ENCODE results near the gene OPN5.

Gene OPN5

DNA sequence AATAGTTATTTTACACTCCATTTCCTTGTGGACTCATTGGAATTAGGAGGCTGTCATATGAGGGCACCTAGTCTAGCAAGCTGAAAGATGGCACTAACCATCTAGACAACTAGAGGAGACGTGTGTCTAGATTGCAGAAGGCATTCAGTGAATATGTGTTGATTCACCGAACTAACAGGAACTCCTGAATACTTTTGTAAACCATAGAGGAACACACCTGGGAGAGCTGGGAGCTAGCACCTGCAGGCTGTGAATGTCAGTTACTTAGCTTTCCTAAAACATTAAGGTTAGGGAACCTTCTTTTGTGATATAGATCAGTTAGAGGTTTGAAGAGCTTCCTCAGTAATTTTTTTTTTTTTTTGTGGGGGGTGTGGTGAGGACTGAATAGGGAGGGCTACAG lies 7.7 kb downstream of the OPN5 start:
- no peak for DNase-seq

DNA sequence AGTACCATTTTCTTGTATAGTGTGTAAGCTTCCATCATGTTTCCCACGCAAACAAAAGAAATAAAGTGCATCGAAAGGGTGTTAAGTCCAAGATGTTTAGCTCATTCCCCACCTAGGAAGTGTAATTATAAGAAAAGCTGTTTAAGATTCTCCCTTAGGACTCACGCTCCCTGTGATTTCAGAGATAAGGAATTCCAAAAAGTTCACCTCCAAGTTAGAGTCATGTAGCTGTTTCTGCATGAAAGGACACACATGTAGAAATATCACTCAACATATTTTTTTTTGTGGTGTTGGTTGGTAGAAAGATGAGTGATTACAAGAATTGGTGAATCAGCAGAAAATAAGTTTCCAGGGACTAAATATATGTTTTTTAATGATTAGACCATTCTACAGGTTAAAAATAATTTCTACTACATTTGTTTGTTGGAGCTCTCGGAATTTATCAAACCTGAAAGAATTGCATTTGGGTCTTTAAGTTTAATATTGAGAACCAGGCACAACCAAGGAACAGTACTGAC lies 10.4 kb downstream of the OPN5 start:
- no peak for DNase-seq

GRCh38 chr6:47794577-47795135 lies 12.8 kb downstream of the OPN5 start:
- DNase-seq, result no peak

- no peak for DNase-seq
Observed at GRCh38 chr6:47801984-47802383, 20.2 kb downstream of the OPN5 start.

DNA sequence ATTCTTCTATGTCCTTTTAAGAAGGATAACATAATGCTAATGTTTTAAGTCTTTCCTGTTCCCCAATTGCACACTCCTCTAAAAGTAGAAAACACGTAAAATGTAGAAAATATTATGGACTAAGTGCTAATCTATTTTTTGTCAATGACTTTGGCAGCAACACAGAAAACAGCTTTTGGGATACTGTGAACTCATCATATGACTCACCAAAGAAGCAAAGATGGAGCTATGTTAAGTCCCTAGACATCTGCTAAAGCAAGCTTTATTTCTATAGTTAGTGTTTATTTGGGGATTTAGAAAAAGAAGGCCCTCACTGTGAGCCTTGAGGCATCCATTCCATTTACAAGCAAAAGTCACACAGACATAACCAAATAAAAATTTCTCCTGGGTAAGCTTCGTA lies 23.0 kb downstream of the OPN5 start:
- no peak for DNase-seq

GRCh38 chr6:47809873-47810272 lies 28.0 kb downstream of the OPN5 start:
- DNase-seq, result no peak

- no peak for DNase-seq
Observed at GRCh38 chr6:47810885-47811284, 29.1 kb downstream of the OPN5 start.

- no peak for DNase-seq
Observed at GRCh38 chr6:47811443-47811842, 29.6 kb downstream of the OPN5 start.

GRCh38 chr6:47817749-47818148 lies 35.9 kb downstream of the OPN5 start:
- DNase-seq, result no peak

DNA sequence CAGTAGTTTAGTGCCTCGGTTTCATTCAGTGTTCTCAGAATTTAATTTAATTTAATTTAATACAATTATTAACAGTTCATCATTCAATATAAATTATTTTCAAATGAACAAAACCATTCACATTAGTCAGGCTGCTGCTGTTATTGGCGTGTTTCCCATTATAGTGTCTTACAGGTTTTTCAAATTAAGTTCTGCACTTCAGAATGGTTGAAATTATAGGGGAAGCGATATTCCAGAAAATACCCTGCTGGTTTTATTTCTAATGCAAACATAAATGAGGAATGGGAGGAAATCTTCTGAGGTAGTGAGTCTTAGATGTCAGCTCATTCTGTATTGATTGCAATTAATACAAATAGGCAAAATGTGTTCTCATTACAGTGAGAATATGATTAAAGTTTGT lies 37.6 kb downstream of the OPN5 start:
- DNase-seq, result no peak

DNA sequence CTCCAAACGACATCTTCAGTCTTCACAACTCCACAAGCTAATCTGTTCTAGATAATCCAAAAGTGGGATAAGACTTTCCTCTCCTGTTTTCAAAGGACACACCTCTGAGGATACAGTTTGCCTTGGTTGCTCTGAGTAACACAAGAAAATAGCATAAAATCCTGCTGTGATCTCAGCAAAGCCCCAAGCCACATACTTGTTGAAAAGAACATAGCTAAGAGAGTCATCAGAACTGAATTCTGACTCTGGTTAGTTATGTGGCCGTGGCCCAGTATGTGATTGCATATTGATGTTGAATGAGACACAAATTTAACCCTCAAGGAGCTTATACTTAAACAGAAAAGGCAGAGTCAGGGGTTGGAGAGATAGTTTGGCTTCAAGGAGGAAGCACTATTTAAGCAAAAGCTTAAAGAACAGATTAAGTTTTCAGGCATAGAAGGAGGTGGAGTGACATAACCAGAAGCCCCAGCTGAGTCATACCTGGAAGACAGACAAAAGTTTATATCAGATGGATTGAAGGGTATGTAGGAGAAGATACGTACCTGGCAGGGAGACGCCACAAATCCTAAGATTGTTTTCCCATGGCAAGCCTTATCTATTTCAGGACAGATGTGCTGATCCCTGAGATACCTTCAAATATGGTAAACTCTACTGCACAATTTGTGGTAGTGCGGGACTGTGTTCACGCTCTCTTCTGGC lies 41.2 kb downstream of the OPN5 start:
- no peak for DNase-seq

GRCh38 chr6:47832386-47833100 lies 50.7 kb downstream of the OPN5 start:
- no peak for DNase-seq

DNA sequence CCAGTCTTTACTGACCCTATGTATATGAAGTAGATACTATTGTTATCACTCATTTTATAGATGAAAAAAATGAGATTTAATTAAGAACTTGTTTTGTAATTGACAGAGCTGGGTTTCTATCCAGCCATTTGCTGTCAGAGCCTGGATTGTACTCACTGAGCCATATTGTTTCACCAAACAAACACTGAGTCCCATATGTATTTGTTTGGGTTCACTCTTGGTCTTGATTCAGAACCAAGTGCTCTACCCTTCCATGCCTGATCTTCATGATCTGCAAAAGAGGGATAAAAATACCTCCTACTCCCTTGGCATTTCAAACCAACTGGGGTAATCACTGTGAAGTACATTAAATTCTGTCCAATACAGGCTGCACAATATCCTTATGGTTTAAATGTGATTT lies 52.4 kb downstream of the OPN5 start:
- DNase-seq, result no peak

DNA sequence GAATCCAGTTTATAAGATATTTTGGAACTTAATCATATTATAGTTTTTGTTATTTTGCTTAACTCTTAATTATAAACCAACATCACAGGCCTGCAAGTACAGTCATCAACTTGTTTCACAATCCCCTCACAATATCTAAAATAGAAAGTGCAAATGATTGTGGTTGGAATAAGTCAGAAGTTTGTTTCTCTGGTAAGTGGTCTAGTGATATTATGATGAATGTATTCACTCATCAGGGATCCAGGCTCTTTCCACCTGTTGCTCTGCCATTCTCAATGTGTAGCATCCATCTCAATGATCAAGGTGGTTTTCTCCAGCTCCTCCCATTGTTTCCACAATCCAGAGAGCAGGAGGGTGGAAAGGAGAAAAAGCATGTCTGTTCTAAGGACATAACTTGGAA lies 54.2 kb downstream of the OPN5 start:
- no peak for DNase-seq

DNA sequence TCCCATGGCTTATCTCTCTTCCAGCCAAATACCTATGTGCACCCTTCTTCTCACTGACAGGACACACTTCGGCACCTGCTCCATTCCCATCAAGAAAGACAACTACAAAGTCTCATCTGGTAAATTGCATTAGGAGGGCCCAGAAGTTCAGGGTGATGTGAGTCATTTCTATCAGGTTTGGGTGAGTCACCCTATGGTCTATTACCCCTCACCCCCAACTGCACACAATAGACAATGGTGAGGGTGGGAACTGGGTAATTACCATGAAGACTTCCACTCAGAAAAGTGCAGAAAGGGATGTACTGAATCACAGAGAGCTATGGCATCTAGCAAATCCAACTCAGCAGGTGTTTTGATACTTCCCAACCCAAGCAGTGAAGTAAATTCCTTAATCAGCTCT lies 54.8 kb downstream of the OPN5 start:
- DNase-seq, result no peak

- no peak for DNase-seq
Observed at GRCh38 chr6:47839645-47840044, 57.8 kb downstream of the OPN5 start.

DNA sequence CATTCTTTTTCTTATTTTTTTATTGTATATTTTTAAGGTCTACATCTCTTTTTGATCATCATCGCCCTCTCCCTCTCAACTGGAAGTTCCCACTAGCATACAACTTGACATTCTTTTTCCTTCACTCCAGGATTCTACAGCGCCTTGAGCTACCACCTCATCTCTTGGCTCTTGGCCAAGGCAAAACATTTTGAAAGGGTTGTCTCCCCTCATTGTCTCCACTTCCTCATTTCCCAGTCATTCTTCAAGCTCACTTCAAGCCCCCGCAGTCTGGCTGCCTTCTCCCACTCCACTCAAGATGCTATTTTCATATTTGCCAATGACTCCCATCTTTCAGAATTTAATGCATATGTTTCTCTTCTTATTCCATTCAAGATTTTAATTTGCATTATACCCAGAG lies 63.0 kb downstream of the OPN5 start:
- DNase-seq, result no peak

DNA sequence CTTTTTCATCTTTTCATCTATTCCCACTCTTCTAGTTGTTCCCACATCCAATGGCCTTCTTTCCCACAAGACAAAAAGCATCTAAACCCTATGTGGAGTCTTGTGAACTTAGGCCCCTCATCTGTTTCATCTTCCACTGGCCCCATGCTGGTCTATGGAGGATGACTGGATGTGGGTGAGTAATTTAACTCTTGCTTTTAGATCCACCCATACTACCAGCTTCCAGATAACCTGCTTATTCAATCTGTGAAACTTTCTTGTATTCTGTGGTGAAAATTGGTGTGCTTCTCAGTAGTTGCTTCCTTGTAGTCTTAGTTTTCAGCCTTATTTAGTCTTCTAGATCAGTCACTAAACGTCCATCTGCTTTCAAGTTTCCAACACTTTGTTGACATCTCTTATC lies 64.9 kb downstream of the OPN5 start:
- DNase-seq, result no peak

GRCh38 chr6:47851091-47851490 lies 69.3 kb downstream of the OPN5 start:
- DNase-seq, result no peak

GRCh38 chr6:47852727-47853126 lies 70.9 kb downstream of the OPN5 start:
- DNase-seq, result peak; percentile 59

- DNase-seq, result no peak
Observed at GRCh38 chr6:47853766-47854165, 71.9 kb downstream of the OPN5 start.

GRCh38 chr6:47854971-47855370 lies 73.1 kb downstream of the OPN5 start:
- DNase-seq, result peak; percentile 7

DNA sequence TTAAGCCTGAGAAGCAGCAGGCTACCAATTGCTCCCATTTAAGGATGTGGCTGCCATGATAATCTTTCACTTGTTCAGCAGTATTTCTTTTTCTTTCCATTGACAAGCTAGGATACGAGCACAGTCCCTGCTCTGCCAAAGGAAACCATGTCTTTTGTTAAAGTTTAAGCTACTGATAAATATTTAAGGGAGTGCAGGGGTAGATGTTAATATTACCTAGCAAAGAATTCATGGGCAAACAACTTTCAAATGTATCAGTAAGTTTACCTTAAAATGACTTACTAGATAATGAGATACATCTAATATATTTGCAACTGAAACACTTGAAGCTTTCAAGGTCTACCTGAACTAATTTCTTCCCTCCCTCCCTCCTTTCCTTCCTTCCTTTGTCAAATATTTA lies 77.3 kb downstream of the OPN5 start:
- no peak for DNase-seq

DNA sequence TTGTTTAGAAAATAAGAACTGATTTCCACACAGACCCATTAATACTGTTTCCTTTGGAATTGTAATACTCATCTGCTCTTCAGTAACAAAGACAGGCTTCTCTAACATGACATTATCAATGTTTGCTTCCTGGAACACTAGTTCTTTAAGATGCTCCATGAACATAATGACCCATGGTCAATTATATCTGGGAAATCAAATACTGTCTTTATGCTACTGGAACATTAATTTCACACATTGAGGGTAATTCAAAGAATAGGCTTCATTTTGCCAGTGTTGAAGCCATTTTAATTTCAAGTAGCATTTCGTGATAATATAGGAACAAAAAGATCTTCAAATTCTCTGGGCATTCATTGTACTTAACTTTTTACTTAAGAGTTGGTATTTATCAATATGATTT lies 80.9 kb downstream of the OPN5 start:
- no peak for DNase-seq

Measured in NCI-H510A (cell line).